Fibroblast of lung (primary cell): ENCODE data around the gene C5orf34. TPM values are rescaled to one million over a fixed set of nuclear protein-coding genes. Genes with fewer than 3 reads are reported as not detected.

Experiments
- DNase-seq, 2 donors: peaks; one replicate each; pipeline versions ENCODE4 v3.0.0 to v3.0.0-alpha.2; 2010; ENCODE audit warnings: low read depth in 2 of 2
- H2AFZ ChIP-seq: 2 replicates; pipeline ENCODE4 v1.5.1; 2012; ENCODE audit warnings: low read length, control low read depth, inconsistent platforms
- H3K27ac ChIP-seq: 2 replicates; pipeline ENCODE4 v1.5.1; 2011; ENCODE audit warnings: low read length, control low read depth; ENCODE audit not compliant: insufficient read depth
- H3K27me3 ChIP-seq: 2 replicates; pipeline ENCODE4 v1.5.1; 2011; ENCODE audit warnings: mild to moderate bottlenecking, low read length; ENCODE audit not compliant: control insufficient read depth, insufficient read depth
- H3K36me3 ChIP-seq: 2 replicates; pipeline ENCODE4 v1.5.1; 2011; ENCODE audit warnings: low read length; ENCODE audit not compliant: control insufficient read depth, insufficient read depth
- H3K4me1 ChIP-seq: 2 replicates; pipeline ENCODE4 v1.5.1; 2011; ENCODE audit warnings: low read length; ENCODE audit not compliant: control insufficient read depth, insufficient read depth; ENCODE audit errors: extremely low read depth
- H3K4me2 ChIP-seq: 2 replicates; pipeline ENCODE4 v1.5.1; 2011; ENCODE audit warnings: low read length, control low read depth; ENCODE audit not compliant: insufficient read depth; ENCODE audit errors: extremely low read depth
- H3K4me3 ChIP-seq, 4 experiments: fragments of 200-600 bp in 1 of 4; sonication (generic) in 1 of 4; replicated peaks in 1 of 4; 2 replicates each; pipeline ENCODE4 v1.5.1; 2011 to 2016; ENCODE audit warnings: low read length in 4 of 4, low read depth in 3 of 4, mild to moderate bottlenecking in 3 of 4, control low read depth in 2 of 4, inconsistent platforms in 1 of 4, mixed read lengths in 1 of 4; ENCODE audit not compliant: insufficient read depth in 1 of 4; ENCODE audit errors: control extremely low read depth in 1 of 4
- H3K79me2 ChIP-seq: 2 replicates; pipeline ENCODE4 v1.5.1; 2012; ENCODE audit warnings: mild to moderate bottlenecking, low read length, inconsistent platforms; ENCODE audit not compliant: control insufficient read depth, insufficient read depth
- H3K9ac ChIP-seq: 2 replicates; pipeline ENCODE4 v1.5.1; 2011; ENCODE audit warnings: mild to moderate bottlenecking, low read length, control low read depth; ENCODE audit not compliant: insufficient read depth
- H3K9me3 ChIP-seq: 2 replicates; pipeline ENCODE4 v1.5.1; 2012; ENCODE audit warnings: low read depth, low read length; ENCODE audit not compliant: control insufficient read depth, insufficient read depth
- H4K20me1 ChIP-seq: 2 replicates; pipeline ENCODE4 v1.5.1; 2011; ENCODE audit warnings: low read length; ENCODE audit not compliant: control insufficient read depth, insufficient read depth; ENCODE audit errors: extremely low read depth
- CTCF ChIP-seq, 2 donors: IDR thresholded peaks in 1 of 2; conservative IDR thresholded peaks in 1 of 2; 1 replicate in 1 of 2; 2 replicates in 1 of 2; pipeline ENCODE4 v1.5.1; 2011 to 2012; ENCODE audit warnings: low read length in 2 of 2, control low read depth in 1 of 2, inconsistent platforms in 1 of 2, low read depth in 1 of 2, mild to moderate bottlenecking in 1 of 2
- EZH2 ChIP-seq: IDR thresholded peaks from 2 replicates; pipeline ENCODE4 v1.5.1; 2012; ENCODE audit warnings: low read length, control low read depth, mild to moderate bottlenecking; ENCODE audit errors: missing control alignments
- polyA plus RNA-seq, 2 donors: library from polyadenylated mRNA; depleted of rRNA in 1 of 2; stranded (reverse) in 1 of 2; unstranded in 1 of 2; fragments of >200 nt; gene quantifications; 2 replicates each; pipeline ENCODE4 v1.2.1, GENCODE V29; 2011 to 2012; ENCODE audit warnings: missing spikeins in 1 of 2
- total RNA-seq: library from RNA; depleted of rRNA; stranded (reverse); fragments of >200 nt; gene quantifications from 2 replicates; pipeline ENCODE4 v1.2.1, GENCODE V29; 2014

C5orf34 gene
- total and polyA plus RNA-seq, 2 donors (not counting 1 experiment from before 2014, with no cell fraction given) = 2.9 to 4.1 TPM

- Histone ChIP-seq H3K27ac (no peak overlapping the region), H3K36me3 (no peaks in the 10 kb centered on the region), H3K4me3 (no peak overlapping the region), H3K4me1 (no peaks in the 10 kb centered on the region), H3K79me2 (peaks cover 15% of the 10 kb centered on the region), H3K4me2 (no peak overlapping the region), H3K9me3 (no peaks in the 10 kb centered on the region), H4K20me1 (no peaks in the 10 kb centered on the region), H3K9ac (no peak overlapping the region), H3K27me3 (no peaks in the 10 kb centered on the region), H2AFZ (no peak overlapping the region)
- DNase-seq = no peak
- no peak for TF ChIP-seq CTCF (conservative IDR thresholded peaks at IDR 0.05 in 1 of 2, IDR thresholded peaks at IDR 0.05 in 1 of 2; ENCODE audit: low read depth in 1 of 2, low read length in 2 of 2)
- no peak for TF ChIP-seq EZH2
Observed at GRCh38 chr5:43486353-43486752, 28.6 kb downstream of the C5orf34 start.

- H2AFZ ChIP-seq = no peak overlapping the region
Observed at GRCh38 chr5:43485406-43485805, 29.5 kb downstream of the C5orf34 start.

DNA sequence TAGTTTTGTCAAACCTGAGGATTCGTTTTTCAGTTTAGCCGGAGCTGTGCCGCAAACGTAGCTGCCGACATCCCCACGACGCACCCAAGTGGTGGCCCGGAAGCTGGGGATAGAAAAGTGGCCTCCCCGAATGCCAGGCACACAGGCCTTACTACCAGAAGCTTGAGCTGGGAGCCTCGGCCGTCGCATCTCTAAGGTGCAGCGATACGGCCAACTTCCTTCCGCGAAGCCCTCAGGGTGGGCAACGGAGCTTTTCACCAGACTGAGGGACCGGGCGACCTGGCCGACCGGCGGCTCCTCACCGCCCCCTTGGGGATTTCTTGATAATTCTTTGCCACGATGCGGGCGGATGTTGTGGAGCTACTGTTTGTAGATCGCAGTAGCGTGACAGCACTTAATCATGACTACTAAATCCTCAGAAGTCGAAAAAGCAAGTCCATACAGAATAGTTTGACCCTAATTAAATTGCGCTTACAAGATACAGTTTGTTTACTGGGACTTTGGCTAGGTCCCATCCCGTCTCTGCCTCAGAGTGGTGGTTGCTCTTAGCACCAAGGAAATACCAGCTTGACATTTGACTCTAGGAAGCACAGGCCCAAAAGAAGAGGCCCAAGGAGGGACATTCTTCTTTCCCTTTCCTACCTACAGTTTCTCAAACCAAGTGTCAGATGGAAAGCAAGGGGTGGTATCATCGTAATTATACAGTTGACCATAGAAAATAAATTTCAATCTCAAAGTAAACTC is 30.7 kb downstream of the C5orf34 start:
- Histone ChIP-seq H3K36me3 (no peaks in the 10 kb centered on the region), H3K27ac (peak overlapping the region; percentile 97), H3K4me1 (no peaks in the 10 kb centered on the region), H3K4me2 (peak overlapping the region; percentile 60), H3K9ac (peak overlapping the region; percentile 91), H3K79me2 (peaks cover 20% of the 10 kb centered on the region), H4K20me1 (no peaks in the 10 kb centered on the region), H3K27me3 (no peaks in the 10 kb centered on the region), H2AFZ (peak overlapping the region; percentile 76), H3K4me3 (peak overlapping the region; percentile 73 to 92 (median 88)), H3K9me3 (no peaks in the 10 kb centered on the region)
- DNase-seq = peak; percentile 78 to 85
- peak; percentile 52 to 62 for TF ChIP-seq CTCF (conservative IDR thresholded peaks at IDR 0.05 in 1 of 2, IDR thresholded peaks at IDR 0.05 in 1 of 2; ENCODE audit: low read depth in 1 of 2, low read length in 2 of 2)
- TF ChIP-seq EZH2 = no peak

More at GRCh38 chr5:43485406-43485805, 29.5 kb downstream of the C5orf34 start:
- no peak for TF ChIP-seq CTCF (conservative IDR thresholded peaks at IDR 0.05 in 1 of 2, IDR thresholded peaks at IDR 0.05 in 1 of 2; ENCODE audit: low read depth in 1 of 2, low read length in 2 of 2)
- no peak for TF ChIP-seq EZH2
- Histone ChIP-seq H3K79me2 (peaks cover 18% of the 10 kb centered on the region), H3K27ac (no peak overlapping the region), H3K4me1 (no peaks in the 10 kb centered on the region), H3K36me3 (no peaks in the 10 kb centered on the region), H3K9ac (no peak overlapping the region), H3K4me2 (no peak overlapping the region), H4K20me1 (no peaks in the 10 kb centered on the region), H3K27me3 (no peaks in the 10 kb centered on the region), H3K4me3 (no peak overlapping the region), H3K9me3 (no peaks in the 10 kb centered on the region)
- DNase-seq = no peak
